Measurements from ENCODE around the gene CDR2.

DNA sequence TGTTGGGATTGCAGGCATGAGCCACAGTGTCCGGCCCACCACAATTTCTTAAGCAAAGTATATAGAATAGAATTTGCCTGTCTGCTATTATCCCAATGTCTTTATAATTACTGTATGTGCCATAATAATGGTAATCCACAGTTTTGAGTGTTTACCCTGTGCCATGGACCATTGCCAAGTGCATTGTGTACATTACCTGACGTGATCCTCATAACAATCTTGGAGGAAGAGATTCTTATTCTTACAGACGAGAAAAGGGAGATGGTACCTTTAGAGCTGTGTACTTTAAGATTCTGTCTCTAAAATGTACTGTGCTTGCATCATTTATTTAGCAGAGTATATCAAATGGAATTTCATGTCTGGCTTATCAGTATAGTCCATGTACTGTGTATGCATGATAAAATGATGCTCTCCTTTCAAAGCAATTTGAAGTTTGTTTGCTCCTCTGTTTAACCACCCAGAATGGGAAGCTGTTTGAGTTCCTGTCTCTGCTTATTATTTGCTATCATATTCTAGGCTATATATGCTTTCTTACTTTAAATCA lies 13.8 kb upstream of the CDR2 start:
- TF ChIP-seq, protein P1, sequence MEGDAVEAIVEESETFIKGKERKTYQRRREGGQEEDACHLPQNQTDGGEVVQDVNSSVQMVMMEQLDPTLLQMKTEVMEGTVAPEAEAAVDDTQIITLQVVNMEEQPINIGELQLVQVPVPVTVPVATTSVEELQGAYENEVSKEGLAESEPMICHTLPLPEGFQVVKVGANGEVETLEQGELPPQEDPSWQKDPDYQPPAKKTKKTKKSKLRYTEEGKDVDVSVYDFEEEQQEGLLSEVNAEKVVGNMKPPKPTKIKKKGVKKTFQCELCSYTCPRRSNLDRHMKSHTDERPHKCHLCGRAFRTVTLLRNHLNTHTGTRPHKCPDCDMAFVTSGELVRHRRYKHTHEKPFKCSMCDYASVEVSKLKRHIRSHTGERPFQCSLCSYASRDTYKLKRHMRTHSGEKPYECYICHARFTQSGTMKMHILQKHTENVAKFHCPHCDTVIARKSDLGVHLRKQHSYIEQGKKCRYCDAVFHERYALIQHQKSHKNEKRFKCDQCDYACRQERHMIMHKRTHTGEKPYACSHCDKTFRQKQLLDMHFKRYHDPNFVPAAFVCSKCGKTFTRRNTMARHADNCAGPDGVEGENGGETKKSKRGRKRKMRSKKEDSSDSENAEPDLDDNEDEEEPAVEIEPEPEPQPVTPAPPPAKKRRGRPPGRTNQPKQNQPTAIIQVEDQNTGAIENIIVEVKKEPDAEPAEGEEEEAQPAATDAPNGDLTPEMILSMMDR (IDR thresholded peaks at IDR 0.05) = no peak
- no peak for TF ChIP-seq ZFX (IDR thresholded peaks at IDR 0.05; ENCODE audit: borderline replicate concordance)
